Urinary bladder (tissue), 4 donors: ENCODE measurements around the gene GPR137B. TPM values are rescaled to one million over a fixed set of nuclear protein-coding genes. Genes with fewer than 3 reads are reported as not detected.

ENCODE experiments used
- DNase-seq: peaks from one replicate; pipeline ENCODE4 v3.0.0-alpha.2; 2015; ENCODE audit errors: extremely low spot score
- H3K27ac ChIP-seq: one replicate; pipeline ENCODE4 v1.5.1; 2013; ENCODE audit warnings: low read depth, mild to moderate bottlenecking, moderate library complexity
- H3K36me3 ChIP-seq: one replicate; pipeline ENCODE4 v1.6.1; 2013; ENCODE audit warnings: mild to moderate bottlenecking, moderate library complexity; ENCODE audit not compliant: insufficient read depth
- H3K4me1 ChIP-seq: one replicate; pipeline ENCODE4 v1.6.1; 2013; ENCODE audit warnings: mild to moderate bottlenecking, moderate library complexity; ENCODE audit not compliant: insufficient read depth
- H3K4me3 ChIP-seq: one replicate; pipeline ENCODE4 v1.5.1; 2013; ENCODE audit warnings: low read depth, low read length
- WGBS: extraction: QIAGEN DNeasy Blood & Tissue Kit; methylation state at CpG from one replicate; pipeline ENCODE4 v1.1.7; 2013; 5-methylcytosine and 5-hydroxymethylcytosine counted together
- polyA plus RNA-seq: library from polyadenylated mRNA; stranded (reverse); fragments of 200-250 nt; gene quantifications from one replicate; pipeline ENCODE4 v1.2.3, GENCODE V29; 2013
- total RNA-seq: library from RNA; depleted of rRNA; stranded (reverse); fragments of >200 nt; gene quantifications from one replicate; pipeline ENCODE4 v1.2.3, GENCODE V29; 2014
- donor health status: healthy with polysubstance abuse.
- donor health status: healthy.

Gene GPR137B
- total and polyA plus RNA-seq, 2 donors, result 20.1 to 21.1 TPM

- H3K27ac ChIP-seq, result no peak overlapping the region
- no peaks in the 10 kb centered on the region for H3K4me1 ChIP-seq
- H3K36me3 ChIP-seq, result no peaks in the 10 kb centered on the region
- no peak for DNase-seq
- WGBS, result 86% methylated on average over 3 of the region's 3 CpGs
- no peak overlapping the region for H3K4me3 ChIP-seq
Measured at GRCh38 chr1:236235116-236235515, 92.8 kb downstream of the GPR137B start.

- 89% methylated on average over 1 of the region's 1 CpG for WGBS
- H3K27ac ChIP-seq, result no peak overlapping the region
- no peak overlapping the region for H3K4me3 ChIP-seq
- DNase-seq, result no peak
- no peaks in the 10 kb centered on the region for H3K4me1 ChIP-seq
- no peaks in the 10 kb centered on the region for H3K36me3 ChIP-seq
Measured at GRCh38 chr1:236239092-236239585, 96.8 kb downstream of the GPR137B start.

GRCh38 chr1:236240675-236241074 lies 98.3 kb downstream of the GPR137B start:
- Histone ChIP-seq H3K4me1 (no peaks in the 10 kb centered on the region), H3K4me3 (no peak overlapping the region), H3K36me3 (no peaks in the 10 kb centered on the region), H3K27ac (no peak overlapping the region)
- DNase-seq, result no peak
- 92% methylated on average over 3 of the region's 3 CpGs for WGBS

- no peak for DNase-seq
- Histone ChIP-seq H3K4me1 (no peaks in the 10 kb centered on the region), H3K36me3 (no peaks in the 10 kb centered on the region), H3K27ac (no peak overlapping the region), H3K4me3 (no peak overlapping the region)
- 88% methylated on average over 2 of the region's 2 CpGs for WGBS
Measured at GRCh38 chr1:236242568-236242967, 100.2 kb downstream of the GPR137B start.

GRCh38 chr1:236247286-236247685 lies 104.9 kb downstream of the GPR137B start:
- WGBS, result 88% methylated on average over 3 of the region's 3 CpGs
- no peak for DNase-seq
- Histone ChIP-seq H3K36me3 (no peaks in the 10 kb centered on the region), H3K4me1 (no peaks in the 10 kb centered on the region), H3K27ac (no peak overlapping the region), H3K4me3 (no peak overlapping the region)

GRCh38 chr1:236251587-236251986 lies 109.2 kb downstream of the GPR137B start:
- no peak overlapping the region for H3K4me3 ChIP-seq
- DNase-seq, result no peak
- no peaks in the 10 kb centered on the region for H3K4me1 ChIP-seq
- no peaks in the 10 kb centered on the region for H3K36me3 ChIP-seq
- no peak overlapping the region for H3K27ac ChIP-seq
- WGBS, result 87% methylated on average over 1 of the region's 1 CpG

- no peak for DNase-seq
- 96% methylated on average over 1 of the region's 1 CpG for WGBS
- Histone ChIP-seq H3K4me3 (no peak overlapping the region), H3K36me3 (no peaks in the 10 kb centered on the region), H3K4me1 (no peaks in the 10 kb centered on the region), H3K27ac (no peak overlapping the region)
Measured at GRCh38 chr1:236253119-236253518, 110.8 kb downstream of the GPR137B start.

GRCh38 chr1:236253918-236254637 lies 111.7 kb downstream of the GPR137B start:
- DNase-seq, result no peak
- WGBS, result 81% methylated on average over 4 of the region's 4 CpGs
- Histone ChIP-seq H3K4me3 (no peak overlapping the region), H3K27ac (no peak overlapping the region), H3K36me3 (no peaks in the 10 kb centered on the region), H3K4me1 (no peaks in the 10 kb centered on the region)

- Histone ChIP-seq H3K4me3 (no peak overlapping the region), H3K4me1 (no peaks in the 10 kb centered on the region), H3K27ac (no peak overlapping the region), H3K36me3 (peaks cover 2% of the 10 kb centered on the region)
- DNase-seq, result no peak
Measured at GRCh38 chr1:236257216-236257615, 114.9 kb downstream of the GPR137B start.

- Histone ChIP-seq H3K36me3 (peaks cover 2% of the 10 kb centered on the region), H3K27ac (no peak overlapping the region), H3K4me1 (no peaks in the 10 kb centered on the region), H3K4me3 (no peak overlapping the region)
- no peak for DNase-seq
- WGBS, result 95% methylated on average over 4 of the region's 4 CpGs
Measured at GRCh38 chr1:236258114-236258622, 115.8 kb downstream of the GPR137B start.

Other genes with a start within 250 kb of the GPR137B start
- 158 TPM for gene NID1, start 77.4 kb upstream of the GPR137B start, total RNA-seq
- 207 TPM for gene NID1, start 77.4 kb upstream of the GPR137B start, polyA plus RNA-seq
- 17.3 TPM for gene ERO1B, start 139.4 kb downstream of the GPR137B start, total RNA-seq
- gene ERO1B, start 139.4 kb downstream of the GPR137B start, polyA plus RNA-seq, result 5.7 TPM